Central memory CD4-positive, alpha-beta T cell (primary cell): ENCODE measurements around the gene PPP1R37.
"Not testable (repeated sequence)": the region's sequence is repeated elsewhere in the genome, so short reads cannot be mapped to it uniquely, and the experiment has no call there.

ENCODE experiments used
- DNase-seq: peaks from one replicate; pipeline ENCODE4 v3.0.0; 2022

The PPP1R37 gene

GRCh38 chr19:45097450-45097775 is 4.4 kb downstream of the PPP1R37 start:
- DNase-seq: no peak

- no peak for DNase-seq
Observed at GRCh38 chr19:45097776-45098520, 5.0 kb downstream of the PPP1R37 start.

- DNase-seq: no peak
Observed at GRCh38 chr19:45098521-45099466, 5.8 kb downstream of the PPP1R37 start.

GRCh38 chr19:45099467-45100191 is 6.7 kb downstream of the PPP1R37 start:
- no peak for DNase-seq

- no peak for DNase-seq
Observed at GRCh38 chr19:45100201-45100600, 7.2 kb downstream of the PPP1R37 start.

- no peak for DNase-seq
Observed at GRCh38 chr19:45100846-45101252, 7.9 kb downstream of the PPP1R37 start.

- no peak for DNase-seq
Observed at GRCh38 chr19:45101806-45102205, 8.8 kb downstream of the PPP1R37 start.

GRCh38 chr19:45102481-45102880 is 9.5 kb downstream of the PPP1R37 start:
- DNase-seq: no peak

- peak; percentile 53 for DNase-seq
Observed at GRCh38 chr19:45103156-45103507, 10.2 kb downstream of the PPP1R37 start.

GRCh38 chr19:45103508-45104319 is 10.7 kb downstream of the PPP1R37 start:
- no peak for DNase-seq

GRCh38 chr19:45104658-45105349 is 11.8 kb downstream of the PPP1R37 start:
- DNase-seq: no peak

- not testable (repeated sequence) for DNase-seq
Observed at GRCh38 chr19:45106363-45106762, 13.4 kb downstream of the PPP1R37 start.

- DNase-seq: no peak
Observed at GRCh38 chr19:45107621-45108150, 14.7 kb downstream of the PPP1R37 start.

GRCh38 chr19:45110851-45111266 is 17.9 kb downstream of the PPP1R37 start:
- no peak for DNase-seq

- DNase-seq: no peak
Observed at GRCh38 chr19:45112111-45112827, 19.3 kb downstream of the PPP1R37 start.

- DNase-seq: no peak
Observed at GRCh38 chr19:45113628-45114027, 20.6 kb downstream of the PPP1R37 start.

GRCh38 chr19:45114116-45114515 is 21.1 kb downstream of the PPP1R37 start:
- no peak for DNase-seq

- no peak for DNase-seq
Observed at GRCh38 chr19:45115809-45116615, 23.0 kb downstream of the PPP1R37 start.

GRCh38 chr19:45117167-45117594 is 24.2 kb downstream of the PPP1R37 start:
- peak; percentile 31 for DNase-seq

GRCh38 chr19:45117671-45118070 is 24.7 kb downstream of the PPP1R37 start:
- no peak for DNase-seq
